Kidney (tissue), 14 donors: ENCODE measurements around the gene AP1G2. TPM values are rescaled to one million over a fixed set of nuclear protein-coding genes. Genes with fewer than 3 reads are reported as not detected.
A peak's percentile ranks its signal among the peaks of the same experiment; 100 is the strongest.

ENCODE experiments used
- DNase-seq, 5 donors: peaks; one replicate each; pipeline ENCODE4 v3.0.0-alpha.2; 2013 to 2020
- FAIRE-seq: peaks from 2 replicates; lab custom pipeline; 2012; peaks lifted over from hg19 to GRCh38; lab: Jason Lieb, UNC
- H3K27ac ChIP-seq, 2 donors: one replicate each; pipeline ENCODE4 v1.7.0; 2013; ENCODE audit warnings: low read depth in 2 of 2, low read length in 2 of 2, inconsistent platforms in 1 of 2
- H3K27me3 ChIP-seq: one replicate; pipeline ENCODE4 v1.7.1; 2013; ENCODE audit warnings: low read length, inconsistent platforms; ENCODE audit not compliant: control insufficient read depth, insufficient read depth
- H3K36me3 ChIP-seq, 3 donors: one replicate each; pipeline versions ENCODE4 v1.7.0 to v1.7.1; 2013; ENCODE audit warnings: low read length in 3 of 3, control low read depth in 1 of 3, inconsistent platforms in 1 of 3; ENCODE audit not compliant: insufficient read depth in 3 of 3, control insufficient read depth in 2 of 3
- H3K4me1 ChIP-seq, 3 donors: one replicate each; pipeline versions ENCODE4 v1.7.0 to v1.7.1; 2013; ENCODE audit warnings: low read length in 3 of 3, inconsistent platforms in 1 of 3, low read depth in 1 of 3; ENCODE audit not compliant: control insufficient read depth in 2 of 3, insufficient read depth in 2 of 3
- H3K4me3 ChIP-seq, 3 donors: one replicate each; pipeline versions ENCODE4 v1.7.0 to v1.8.1; 2013; ENCODE audit warnings: low read length in 3 of 3, control low read depth in 1 of 3, inconsistent platforms in 1 of 3
- H3K9ac ChIP-seq, 3 donors: one replicate each; pipeline versions ENCODE4 v1.7.0 to v1.7.1; 2013; ENCODE audit warnings: low read length in 3 of 3, control low read depth in 1 of 3, inconsistent platforms in 1 of 3
- H3K9me3 ChIP-seq, 3 donors: one replicate each; pipeline versions ENCODE4 v1.7.0 to v1.7.1; 2013; ENCODE audit warnings: low read length in 3 of 3, control low read depth in 1 of 3, inconsistent platforms in 1 of 3; ENCODE audit not compliant: control insufficient read depth in 2 of 3, insufficient read depth in 1 of 3
- CTCF ChIP-seq: IDR thresholded peaks from 3 replicates; pipeline ENCODE4 v1.5.1; 2012; ENCODE audit warnings: mild to moderate bottlenecking, moderate library complexity, borderline replicate concordance; ENCODE audit not compliant: insufficient read depth; ENCODE audit errors: extremely low read depth
- intact Hi-C: fragments of 100-400 bp; cut with DNase I; formaldehyde crosslinking; loops from one replicate; pipeline ENCODE4 v1.11.1; 2022
- polyA plus RNA-seq: library from polyadenylated mRNA; stranded (reverse); fragments of 350-450 nt; fragmentation: Illumina TruSeq; extraction: RNeasy Lipid Tissue Mini Kit (QIAGEN cat#74804); gene quantifications from one replicate; pipeline ENCODE4 v1.2.3, GENCODE V29; 2014; ENCODE audit warnings: low read depth, low replicate concordance; ENCODE audit not compliant: insufficient read depth
- total RNA-seq: library from RNA; stranded (reverse); fragmentation: NEBNext Ultra II Directional; extraction: Animal tissue kit (Norgen Biotek cat#: 25700); gene quantifications from one replicate; pipeline ENCODE4 v1.2.1, GENCODE V29; 2021
- donor health status: control.
- donor health status: control.
- donor health status: control.
- donor health status: control.
- donor health status: control.
- donor health status: DM: yes; HTN: yes; CAD: no.
- donor health status: Normal renal cell carcinoma (clear cell type).

The AP1G2 gene
- total and polyA plus RNA-seq, 2 donors from 2014 or later, result 56.7 to 123 TPM

- intact Hi-C loops, result no loop called here
- peaks cover 0 to 4% (median 0%) of the 10 kb centered on the region in 3 donors for H3K4me1 ChIP-seq
- DNase-seq (no peak), FAIRE-seq (no peak)
- H3K27me3 ChIP-seq, result no peaks in the 10 kb centered on the region
- H3K27ac ChIP-seq, result no peak overlapping the region
- H3K9me3 ChIP-seq, result no peaks in the 10 kb centered on the region
- no peak overlapping the region for H3K4me3 ChIP-seq
- no peak for TF ChIP-seq CTCF
- H3K9ac ChIP-seq, result no peak overlapping the region
- H3K36me3 ChIP-seq, result no peaks in the 10 kb centered on the region
Measured at GRCh38 chr14:23529016-23529415, 38.6 kb downstream of the AP1G2 start.

- Histone ChIP-seq H3K9ac (no peak overlapping the region), H3K27ac (no peak overlapping the region), H3K9me3 (no peaks in the 10 kb centered on the region), H3K36me3 (no peaks in the 10 kb centered on the region), H3K27me3 (no peaks in the 10 kb centered on the region), H3K4me1 (peaks cover 0 to 4% (median 0%) of the 10 kb centered on the region in 3 donors), H3K4me3 (no peak overlapping the region)
- no peak for DNase-seq
- FAIRE-seq, result no peak
- intact Hi-C loops, result no loop called here
- no peak for TF ChIP-seq CTCF
Measured at GRCh38 chr14:23528555-23528954, 39.0 kb downstream of the AP1G2 start.

GRCh38 chr14:23525611-23526010, 42.0 kb downstream of the AP1G2 start:
- H3K9me3 ChIP-seq, result no peaks in the 10 kb centered on the region
- no peak for TF ChIP-seq CTCF
- FAIRE-seq (no peak), DNase-seq (peak in 1 of 5 donors; percentile 34)
- peaks cover 0 to 4% (median 0%) of the 10 kb centered on the region in 3 donors for H3K4me1 ChIP-seq
- H3K4me3 ChIP-seq, result no peak overlapping the region
- no peaks in the 10 kb centered on the region for H3K27me3 ChIP-seq
- H3K36me3 ChIP-seq, result no peaks in the 10 kb centered on the region
- no peak overlapping the region for H3K9ac ChIP-seq
- intact Hi-C loops, result no loop called here
- no peak overlapping the region for H3K27ac ChIP-seq

DNA sequence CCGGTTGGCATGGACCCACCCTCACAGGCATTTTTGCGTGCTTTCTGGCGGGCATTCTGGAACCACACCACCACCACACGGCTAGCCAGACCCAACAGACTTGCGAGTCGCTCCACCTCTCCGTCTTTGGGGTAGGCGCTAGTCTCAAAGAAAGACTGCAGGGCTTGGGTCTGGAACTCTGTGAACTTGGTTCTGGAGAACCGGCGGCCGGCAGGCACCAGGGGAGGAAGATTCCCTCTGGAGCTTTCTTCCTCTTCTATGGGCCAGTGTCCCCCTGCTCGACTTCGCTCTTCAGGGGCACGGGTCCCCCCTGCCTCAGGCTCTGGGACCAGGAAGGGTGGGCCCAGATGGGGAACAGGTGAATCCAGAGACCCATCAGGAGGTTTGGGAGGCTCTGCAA, 42.6 kb downstream of the AP1G2 start:
- no peak for FAIRE-seq
- no peaks in the 10 kb centered on the region for H3K27me3 ChIP-seq
- intact Hi-C loops, result no loop called here
- no peak overlapping the region for H3K27ac ChIP-seq
- H3K4me3 ChIP-seq, result no peak overlapping the region
- peaks cover 0 to 2% (median 0%) of the 10 kb centered on the region in 3 donors for H3K4me1 ChIP-seq
- DNase-seq, result peak in 2 of 5 donors; percentile 19 to 59
- H3K36me3 ChIP-seq, result no peaks in the 10 kb centered on the region
- H3K9ac ChIP-seq, result no peak overlapping the region
- H3K9me3 ChIP-seq, result no peaks in the 10 kb centered on the region
- no peak for TF ChIP-seq CTCF
